ENCODE measurements around the gene OR2L2. TPM values are rescaled to one million over a fixed set of nuclear protein-coding genes. Genes with fewer than 3 reads are reported as not detected.

Gene OR2L2
- total RNA-seq, 1 experiment from 2014 or later, result not detected

- no peak overlapping the region for H3K27ac ChIP-seq (ENCODE audit: low read depth, low read length)
- RAD21 ChIA-PET (ENCODE audit: low non-redundant PET in 1 of 2, low total read pairs in 2 of 2, uncharacterized antibody in 2 of 2, unreplicated experiment in 2 of 2), result no interaction called here
- intact Hi-C loops (cut with micrococcal nuclease), result no loop called here
Measured at GRCh38 chr1:248009681-248010080, 20.2 kb upstream of the OR2L2 start.

More at GRCh38 chr1:248009681-248010080, 20.2 kb upstream of the OR2L2 start:
- Histone ChIP-seq H3K4me3 (replicated peaks in 1 of 2; ENCODE audit: low read depth in 1 of 2, low read length in 2 of 2) (no peak overlapping the region), H3K4me2 (ENCODE audit: low read length) (no peak overlapping the region), H3K27me3 (ENCODE audit: insufficient read depth, low read length) (no peaks in the 10 kb centered on the region), H3K9ac (ENCODE audit: low read length) (no peak overlapping the region), H3K9me3 (ENCODE audit: control insufficient read depth in 1 of 2, insufficient read depth in 1 of 2, low read depth in 1 of 2, low read length in 2 of 2) (peaks cover 13 to 26% of the 10 kb centered on the region in 2 experiments; a peak in 3 of 4 replicates), H3K9me2 (ENCODE audit: insufficient read depth) (no peaks in the 10 kb centered on the region), H3K36me3 (ENCODE audit: control insufficient read depth in 1 of 2, insufficient read depth in 2 of 2, low read length in 2 of 2) (no peaks in the 10 kb centered on the region), H3K79me2 (ENCODE audit: insufficient read depth, low read length) (no peaks in the 10 kb centered on the region), H4K20me1 (ENCODE audit: insufficient read depth) (no peaks in the 10 kb centered on the region), H2AFZ (ENCODE audit: low read depth, low read length, poor library complexity, severe bottlenecking) (no peak overlapping the region), H3K4me1 (ENCODE audit: control insufficient read depth in 1 of 2, insufficient read depth in 2 of 2, low read length in 2 of 2) (no peaks in the 10 kb centered on the region)
- BruUV-seq (replicated peaks), result no TSS peak
- POLR2A ChIA-PET, result no interaction called here
- DNase-seq (ENCODE audit: low read depth, low spot score), result no peak
- CTCF ChIA-PET, result no interaction called here
- no peak for ATAC-seq
- TF ChIP-seq ZBTB33 (IDR thresholded peaks at IDR 0.05; ENCODE audit: extremely low read depth, insufficient replicate concordance, low read length), result no peak
- TF ChIP-seq ZFX (IDR thresholded peaks at IDR 0.05), result no peak
- no peak for TF ChIP-seq FOSL1 (IDR thresholded peaks at IDR 0.05; ENCODE audit: low read depth)
- no peak for TF ChIP-seq CBX3 (IDR thresholded peaks at IDR 0.05; ENCODE audit: low read depth)
- no peak for TF ChIP-seq EZH2 (IDR thresholded peaks at IDR 0.05)
- no peak for TF ChIP-seq MAX (IDR thresholded peaks at IDR 0.05)
- TF ChIP-seq JUND (IDR thresholded peaks at IDR 0.05), result no peak
- TF ChIP-seq TCF7L2 (IDR thresholded peaks at IDR 0.05; ENCODE audit: borderline replicate concordance, extremely low read depth, insufficient read depth, insufficient read length), result no peak
- no peak for TF ChIP-seq YY1 (IDR thresholded peaks at IDR 0.05; ENCODE audit: extremely low read depth, insufficient replicate concordance, low read depth, low read length)
- TF ChIP-seq SP1 (IDR thresholded peaks at IDR 0.05; ENCODE audit: low read depth), result no peak
